Gastrocnemius medialis (tissue), 4 donors: ENCODE measurements around the gene RNASE12. TPM values are rescaled to one million over a fixed set of nuclear protein-coding genes. Genes with fewer than 3 reads are reported as not detected.
"Not testable (repeated sequence)": the region's sequence is repeated elsewhere in the genome, so short reads cannot be mapped to it uniquely, and the experiment has no call there.

Source experiments
- ATAC-seq, 2 donors: fragments of 150-250 bp; one replicate each; pipeline ENCODE4 v1.9.1; 2016
- DNase-seq, 2 donors: peaks; one replicate each; pipeline ENCODE4 v3.0.0-alpha.2; 2019
- H3K27ac ChIP-seq, 4 donors: fragments of 200-600 bp; sonication (generic); 1 replicate in 1 of 4; 2 replicates in 3 of 4; pipeline ENCODE4 v1.5.1; 2016 to 2018; ENCODE audit warnings: mild to moderate bottlenecking in 2 of 4, moderate library complexity in 1 of 4
- H3K27me3 ChIP-seq, 3 donors: fragments of 200-600 bp; sonication (generic) in 2 of 3; 1 replicate in 1 of 3; 2 replicates in 2 of 3; pipeline versions ENCODE4 v1.5.1 to v1.6.0; 2016 to 2019; ENCODE audit warnings: mild to moderate bottlenecking in 1 of 3, moderate library complexity in 1 of 3
- H3K36me3 ChIP-seq, 2 donors: fragments of 200-600 bp; sonication (generic) in 1 of 2; one replicate each; pipeline ENCODE4 v1.5.1; 2017 to 2018
- H3K4me1 ChIP-seq, 2 donors: fragments of 200-600 bp; sonication (generic) in 1 of 2; one replicate each; pipeline ENCODE4 v1.5.1; 2016 to 2017; ENCODE audit warnings: mild to moderate bottlenecking in 2 of 2
- H3K4me3 ChIP-seq, 4 donors: fragments of 200-600 bp; sonication (generic) in 3 of 4; 1 replicate in 1 of 4; 2 replicates in 3 of 4; pipeline ENCODE4 v1.5.1; 2016 to 2019; ENCODE audit warnings: mild to moderate bottlenecking in 2 of 4
- H3K9me3 ChIP-seq, 3 donors: fragments of 200-600 bp; sonication (generic) in 2 of 3; 1 replicate in 1 of 3; 2 replicates in 2 of 3; pipeline ENCODE4 v1.5.1; 2016 to 2019
- CTCF ChIP-seq, 5 experiments: fragments of 450-650 bp in 3 of 5; fragments of 200-600 bp in 2 of 5; sonication (generic) in 2 of 5; IDR thresholded peaks in 4 of 5; conservative IDR thresholded peaks in 1 of 5; 1 replicate in 4 of 5; 2 replicates in 1 of 5; pipeline ENCODE4 v1.5.1; 2016 to 2019; ENCODE audit warnings: antibody characterized with exemption in 5 of 5, mild to moderate bottlenecking in 3 of 5, moderate library complexity in 3 of 5
- POLR2A ChIP-seq, 2 donors: fragments of 450-650 bp; IDR thresholded peaks; one replicate each; pipeline ENCODE4 v1.6.1; 2017; ENCODE audit warnings: antibody characterized with exemption in 2 of 2, mild to moderate bottlenecking in 2 of 2, moderate library complexity in 2 of 2
- in situ Hi-C, 4 donors: fragments of 200-750 bp; cut with MboI; loops; one replicate each; pipeline versions ENCODE4 v1.15.0 to v1.8.0; 2017; ENCODE audit warnings: low sequenced_read_pairs in 4 of 4
- intact Hi-C: fragments of 100-400 bp; cut with DNase I; formaldehyde crosslinking; loops from one replicate; pipeline ENCODE4 v1.15.1; 2023; ENCODE audit warnings: low total_unique reads
- total RNA-seq, 4 donors: library from RNA; depleted of rRNA; stranded (reverse); fragments of >200 nt; gene quantifications; one replicate each; pipeline versions ENCODE4 v1.1.0 to v1.2.3, GENCODE V29; 2016

The RNASE12 gene
- total RNA-seq, 4 donors from 2014 or later, result not detected

GRCh38 chr14:20602583-20602982, 11.4 kb upstream of the RNASE12 start:
- no peaks in the 10 kb centered on the region for H3K36me3 ChIP-seq
- in situ Hi-C loops, result loop anchor here in 2 of 4 donors (10.0 to 25.0 kb wide), 2 partner anchors 190 to 278 kb away; partner anchors contain the start of gene TEP1 (in 2 of the 2)
- H3K27ac ChIP-seq, result no peak overlapping the region
- H3K4me1 ChIP-seq, result no peaks in the 10 kb centered on the region
- DNase-seq, result no peak
- H3K27me3 ChIP-seq, result no peaks in the 10 kb centered on the region
- intact Hi-C loops, result no loop called here
- no peaks in the 10 kb centered on the region for H3K9me3 ChIP-seq
- ATAC-seq, result no peak
- H3K4me3 ChIP-seq, result no peak overlapping the region
- TF ChIP-seq POLR2A (IDR thresholded peaks at IDR 0.05) (no peak), CTCF (IDR thresholded peaks at IDR 0.05 in 4 of 5, conservative IDR thresholded peaks at IDR 0.05 in 1 of 5) (no peak)

GRCh38 chr14:20601522-20601921, 10.3 kb upstream of the RNASE12 start:
- H3K4me3 ChIP-seq, result no peak overlapping the region
- no peaks in the 10 kb centered on the region for H3K36me3 ChIP-seq
- H3K9me3 ChIP-seq, result no peaks in the 10 kb centered on the region
- intact Hi-C loops, result no loop called here
- no peak for DNase-seq
- in situ Hi-C loops, result loop anchor here in 2 of 4 donors (10.0 to 25.0 kb wide), 2 partner anchors 189 to 277 kb away; partner anchors contain the start of gene TEP1 (in 2 of the 2)
- H3K27me3 ChIP-seq, result no peaks in the 10 kb centered on the region
- TF ChIP-seq POLR2A (IDR thresholded peaks at IDR 0.05), result no peak
- TF ChIP-seq CTCF (IDR thresholded peaks at IDR 0.05 in 4 of 5, conservative IDR thresholded peaks at IDR 0.05 in 1 of 5), result no peak
- H3K27ac ChIP-seq, result no peak overlapping the region
- no peaks in the 10 kb centered on the region for H3K4me1 ChIP-seq
- ATAC-seq, result no peak

- intact Hi-C loops (no loop called here), in situ Hi-C loops (no loop called here)
- Histone ChIP-seq H3K9me3 (no peaks in the 10 kb centered on the region), H3K4me1 (no peaks in the 10 kb centered on the region), H3K4me3 (no peak overlapping the region), H3K36me3 (no peaks in the 10 kb centered on the region), H3K27me3 (peaks cover 0 to 5% (median 0%) of the 10 kb centered on the region in 3 donors), H3K27ac (no peak overlapping the region)
- no peak for ATAC-seq
- DNase-seq, result no peak
- no peak for TF ChIP-seq CTCF (IDR thresholded peaks at IDR 0.05 in 4 of 5, conservative IDR thresholded peaks at IDR 0.05 in 1 of 5)
- no peak for TF ChIP-seq POLR2A (IDR thresholded peaks at IDR 0.05)
Observed at GRCh38 chr14:20597108-20597507, 5.9 kb upstream of the RNASE12 start.

GRCh38 chr14:20595726-20596125, 4.5 kb upstream of the RNASE12 start:
- H3K9me3 ChIP-seq, intact Hi-C loops, H3K36me3 ChIP-seq, H3K27me3 ChIP-seq, in situ Hi-C loops, H3K4me3 ChIP-seq, H3K27ac ChIP-seq, H3K4me1 ChIP-seq, DNase-seq, ATAC-seq: not testable (repeated sequence)

GRCh38 chr14:20592574-20592973, 1.4 kb upstream of the RNASE12 start:
- no peaks in the 10 kb centered on the region for H3K9me3 ChIP-seq
- intact Hi-C loops (no loop called here), in situ Hi-C loops (no loop called here)
- ATAC-seq (no peak), DNase-seq (no peak)
- TF ChIP-seq POLR2A (IDR thresholded peaks at IDR 0.05), result no peak
- no peak for TF ChIP-seq CTCF (IDR thresholded peaks at IDR 0.05 in 4 of 5, conservative IDR thresholded peaks at IDR 0.05 in 1 of 5)
- H3K4me3 ChIP-seq, result no peak overlapping the region
- peaks cover 0 to 8% (median 6%) of the 10 kb centered on the region in 3 donors for H3K27me3 ChIP-seq
- H3K27ac ChIP-seq, result no peak overlapping the region
- no peaks in the 10 kb centered on the region for H3K4me1 ChIP-seq
- no peaks in the 10 kb centered on the region for H3K36me3 ChIP-seq
